Effector memory CD4-positive, alpha-beta T cell (primary cell): ENCODE results near the gene GGCX.

Experiments used
- DNase-seq, 3 donors: peaks; one replicate each; pipeline ENCODE4 v3.0.0-alpha.2; 2020
- H3K27ac ChIP-seq: 2 replicates; pipeline ENCODE4 v1.7.0; 2013; ENCODE audit warnings: mild to moderate bottlenecking, low read length, moderate library complexity; ENCODE audit not compliant: insufficient read depth, poor library complexity, severe bottlenecking
- H3K27me3 ChIP-seq: replicated peaks from 2 replicates; pipeline ENCODE4 v1.7.0; 2013; ENCODE audit warnings: mild to moderate bottlenecking, low read length; ENCODE audit not compliant: insufficient read depth, control insufficient read depth, poor library complexity, severe bottlenecking
- H3K36me3 ChIP-seq: 2 replicates; pipeline ENCODE4 v1.7.0; 2013; ENCODE audit warnings: mild to moderate bottlenecking, low read length, moderate library complexity; ENCODE audit not compliant: control insufficient read depth, insufficient read depth
- H3K4me1 ChIP-seq: 2 replicates; pipeline ENCODE4 v1.7.0; 2013; ENCODE audit warnings: low read length, mild to moderate bottlenecking; ENCODE audit not compliant: control insufficient read depth, insufficient read depth, poor library complexity, severe bottlenecking
- H3K4me3 ChIP-seq: 2 replicates; pipeline ENCODE4 v1.7.0; 2013; ENCODE audit warnings: low read length, low read depth, mild to moderate bottlenecking; ENCODE audit not compliant: insufficient read depth, poor library complexity, severe bottlenecking
- H3K9me3 ChIP-seq: 2 replicates; pipeline ENCODE4 v1.7.0; 2013; ENCODE audit warnings: mild to moderate bottlenecking, low read length, moderate library complexity; ENCODE audit not compliant: control insufficient read depth

GGCX gene

GRCh38 chr2:85541753-85542457 lies 19.4 kb downstream of the GGCX start:
- no peak overlapping the region for H3K4me3 ChIP-seq
- H3K9me3 ChIP-seq: no peaks in the 10 kb centered on the region
- peaks cover 40% of the 10 kb centered on the region for H3K36me3 ChIP-seq
- no peaks in the 10 kb centered on the region for H3K27me3 ChIP-seq
- peaks cover 20% of the 10 kb centered on the region for H3K4me1 ChIP-seq
- DNase-seq: no peak
- no peak overlapping the region for H3K27ac ChIP-seq

DNA sequence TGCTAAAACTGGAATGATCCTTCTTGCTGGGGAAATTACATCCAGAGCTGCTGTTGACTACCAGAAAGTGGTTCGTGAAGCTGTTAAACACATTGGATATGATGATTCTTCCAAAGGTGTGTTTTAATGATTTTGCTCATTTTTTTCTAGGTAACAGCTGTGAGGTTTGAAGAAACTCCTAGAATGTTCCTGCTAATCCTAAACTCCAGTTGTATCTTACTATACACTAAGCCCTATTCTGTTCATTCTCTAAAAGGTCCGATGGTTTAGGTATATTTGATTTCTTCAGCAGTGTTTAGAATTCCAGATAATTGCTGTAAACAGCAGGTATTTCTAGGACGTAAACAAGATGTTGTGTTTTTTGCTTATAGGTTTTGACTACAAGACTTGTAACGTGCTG lies 20.0 kb downstream of the GGCX start:
- Histone ChIP-seq H3K27ac (no peak overlapping the region), H3K9me3 (no peaks in the 10 kb centered on the region), H3K27me3 (no peaks in the 10 kb centered on the region), H3K4me3 (no peak overlapping the region), H3K4me1 (peaks cover 20% of the 10 kb centered on the region), H3K36me3 (peaks cover 40% of the 10 kb centered on the region)
- DNase-seq: no peak

GRCh38 chr2:85540133-85540648 lies 21.1 kb downstream of the GGCX start:
- no peaks in the 10 kb centered on the region for H3K9me3 ChIP-seq
- H3K4me3 ChIP-seq: peak overlapping the region; percentile 94
- peaks cover 33% of the 10 kb centered on the region for H3K36me3 ChIP-seq
- H3K27ac ChIP-seq: peak overlapping the region; percentile 77
- H3K27me3 ChIP-seq: no peaks in the 10 kb centered on the region
- peaks cover 20% of the 10 kb centered on the region for H3K4me1 ChIP-seq
- no peak for DNase-seq

DNA sequence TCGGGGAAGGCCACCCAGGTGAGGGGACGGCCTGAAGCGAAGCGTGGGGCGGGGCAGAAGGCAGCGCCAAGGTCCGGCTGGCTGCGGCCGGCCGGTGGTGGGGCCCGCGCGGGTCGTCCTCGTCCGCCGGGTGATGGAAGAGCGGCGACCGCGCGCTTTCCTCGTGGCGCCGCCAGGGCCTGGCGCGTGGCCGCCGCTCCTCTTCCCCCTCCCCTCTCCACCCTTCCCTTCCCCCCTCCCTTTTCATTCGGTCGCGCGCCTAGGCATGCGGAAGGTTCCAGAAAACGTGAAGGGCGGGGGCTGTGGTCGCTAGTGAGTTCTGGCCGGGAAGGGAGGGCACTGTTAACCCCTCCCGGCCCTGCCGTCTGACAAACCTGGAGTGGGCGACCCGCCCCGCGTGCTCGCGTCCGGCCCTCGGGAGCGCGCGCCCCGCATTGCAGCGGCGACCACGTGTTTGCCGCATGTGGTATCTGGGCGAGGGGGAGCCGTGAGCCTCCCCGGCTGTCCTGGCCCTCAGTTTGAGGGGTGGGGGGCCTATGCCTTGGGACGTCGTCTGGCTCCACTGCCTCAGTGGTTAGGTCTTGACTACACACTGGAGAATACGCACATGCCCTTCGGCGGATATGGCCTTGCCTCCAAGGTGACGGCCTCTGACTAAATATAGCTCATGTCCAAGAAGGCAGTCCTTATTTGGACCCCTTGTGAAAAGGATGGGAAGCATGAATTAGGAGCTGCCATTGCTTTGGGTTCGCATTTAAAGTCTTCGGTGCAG lies 21.7 kb downstream of the GGCX start:
- H3K27ac ChIP-seq: peak overlapping the region; percentile 77
- DNase-seq: peak; percentile 52 to 63 (median 55)
- H3K4me3 ChIP-seq: peak overlapping the region; percentile 94
- H3K4me1 ChIP-seq: peaks cover 20% of the 10 kb centered on the region
- H3K9me3 ChIP-seq: no peaks in the 10 kb centered on the region
- H3K27me3 ChIP-seq: no peaks in the 10 kb centered on the region
- peaks cover 28% of the 10 kb centered on the region for H3K36me3 ChIP-seq

DNA sequence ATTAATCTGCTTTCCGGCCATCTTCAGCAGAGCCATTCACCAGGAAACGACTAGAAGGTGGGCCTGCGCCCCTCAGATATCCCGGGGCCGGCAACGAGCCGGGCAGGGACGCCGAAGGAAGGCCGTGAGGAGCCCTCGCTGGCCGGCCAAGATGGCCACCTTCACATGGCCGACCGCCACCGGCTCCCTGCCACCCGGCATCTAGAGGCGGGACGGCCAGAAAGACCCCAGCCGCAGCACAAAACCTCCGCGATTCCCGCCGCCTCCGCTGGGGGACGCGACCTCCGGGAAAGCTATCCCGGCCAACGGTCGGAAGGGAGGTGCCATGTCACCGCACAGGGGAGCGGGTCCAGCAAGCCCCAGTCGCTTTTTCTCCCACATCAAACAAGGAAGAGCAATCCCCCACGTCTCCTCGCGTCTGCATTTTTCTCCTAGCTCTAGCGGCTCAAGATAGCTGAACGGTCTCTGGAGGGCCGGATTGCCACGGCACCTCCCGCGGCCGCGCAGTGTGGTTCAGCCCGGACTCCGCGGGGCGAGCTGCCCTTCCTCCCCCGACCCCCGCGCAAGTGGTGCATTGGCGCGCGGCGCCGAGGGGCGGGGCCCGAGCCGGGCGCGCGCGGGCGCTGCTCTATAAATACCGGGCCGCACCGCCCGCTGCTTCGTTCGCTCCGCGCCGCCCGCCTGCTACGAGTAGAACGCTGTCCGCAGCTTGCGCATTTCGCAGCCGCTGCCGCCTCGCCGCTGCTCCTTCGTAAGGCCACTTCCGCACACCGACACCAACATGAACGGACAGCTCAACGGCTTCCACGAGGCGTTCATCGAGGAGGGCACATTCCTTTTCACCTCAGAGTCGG lies 22.6 kb downstream of the GGCX start, which contains the start of gene MAT2A:
MAT2A (plus strand) TSS at position 662 of the 854 bp plus-strand sequence; CDS start at position 782, 120 bp downstream.
- Histone ChIP-seq H3K4me3 (peak within 1 kb of the TSS; percentile 94), H3K27ac (peak within 1 kb of the TSS; percentile 77), H3K4me1 (peaks cover 20% of the 10 kb centered on the region), H3K36me3 (peaks cover 23% of the 10 kb centered on the region), H3K27me3 (no peaks in the 10 kb centered on the region), H3K9me3 (no peaks in the 10 kb centered on the region)
- DNase-seq: peak; percentile 74 to 76 (median 75)

- H3K36me3 ChIP-seq: peaks cover 19% of the 10 kb centered on the region
- H3K4me1 ChIP-seq: peaks cover 20% of the 10 kb centered on the region
- H3K27ac ChIP-seq: peak overlapping the region; percentile 77
- H3K4me3 ChIP-seq: peak overlapping the region; percentile 94
- no peaks in the 10 kb centered on the region for H3K9me3 ChIP-seq
- H3K27me3 ChIP-seq: no peaks in the 10 kb centered on the region
- DNase-seq: peak in 1 of 3 donors; percentile 0
These were observed 23.4 kb downstream of the GGCX start for GRCh38 chr2:85537600-85538506.

DNA sequence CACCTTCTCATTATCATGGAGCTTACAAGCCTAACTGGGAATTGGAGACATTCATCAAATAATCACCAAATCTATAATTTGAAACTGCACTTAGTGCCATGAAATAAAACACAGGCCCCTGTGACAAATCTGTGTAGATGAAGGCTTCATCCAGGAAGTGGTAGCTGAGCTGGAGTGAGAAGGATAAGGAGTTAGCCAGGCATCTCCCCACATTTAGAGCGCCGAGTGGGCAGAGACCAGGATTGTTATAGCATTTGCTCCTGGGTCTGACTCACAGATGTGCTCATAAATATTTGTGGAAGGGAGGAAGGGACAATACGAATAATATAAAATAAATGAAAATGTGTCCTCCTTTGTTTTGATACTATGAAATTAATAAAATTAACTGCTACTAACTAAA lies 24.8 kb downstream of the GGCX start:
- Histone ChIP-seq H3K27ac (no peak overlapping the region), H3K9me3 (no peaks in the 10 kb centered on the region), H3K36me3 (peaks cover 5% of the 10 kb centered on the region), H3K4me3 (no peak overlapping the region), H3K27me3 (no peaks in the 10 kb centered on the region), H3K4me1 (peaks cover 20% of the 10 kb centered on the region)
- DNase-seq: no peak

DNA sequence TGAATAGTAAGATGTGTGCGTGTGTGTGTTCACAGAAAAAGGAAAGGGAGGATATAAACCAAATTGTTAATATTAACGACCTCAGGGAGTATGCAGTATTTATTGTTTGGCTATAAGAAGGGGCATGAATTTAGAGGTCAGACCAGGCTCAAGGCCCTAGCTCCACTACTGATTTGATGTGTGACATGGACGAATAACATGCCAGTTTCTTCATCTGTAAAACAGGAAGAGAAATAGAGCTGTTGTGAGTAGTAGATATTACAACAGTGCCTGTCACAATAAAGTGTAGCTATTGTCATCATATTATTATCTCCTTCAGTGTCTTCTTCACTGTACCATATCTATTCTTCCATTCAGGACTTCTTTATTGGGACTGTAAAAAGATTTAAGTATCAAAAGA lies 26.4 kb downstream of the GGCX start:
- H3K36me3 ChIP-seq: no peaks in the 10 kb centered on the region
- H3K4me1 ChIP-seq: peaks cover 10% of the 10 kb centered on the region
- no peaks in the 10 kb centered on the region for H3K27me3 ChIP-seq
- no peak overlapping the region for H3K27ac ChIP-seq
- no peak overlapping the region for H3K4me3 ChIP-seq
- no peak for DNase-seq
- no peaks in the 10 kb centered on the region for H3K9me3 ChIP-seq

GRCh38 chr2:85534099-85534498 lies 27.2 kb downstream of the GGCX start:
- Histone ChIP-seq H3K27ac (no peak overlapping the region), H3K36me3 (no peaks in the 10 kb centered on the region), H3K4me1 (peaks cover 8% of the 10 kb centered on the region), H3K4me3 (no peak overlapping the region), H3K9me3 (no peaks in the 10 kb centered on the region), H3K27me3 (no peaks in the 10 kb centered on the region)
- DNase-seq: no peak
